Choroid plexus epithelial cell (primary cell): Measurements from ENCODE around the gene VANGL1.

Source experiments
- DNase-seq: peaks from one replicate; pipeline ENCODE4 v3.0.0-alpha.2; 2010; ENCODE audit warnings: low read depth
- H3K4me3 ChIP-seq: 2 replicates; pipeline ENCODE4 v1.5.1; 2011; ENCODE audit warnings: low read depth, mild to moderate bottlenecking, control low read depth, low read length, moderate library complexity
- TF ChIP-seq, protein P1 (sequence below): conservative IDR thresholded peaks from 2 replicates; pipeline ENCODE4 v1.5.1; 2011; ENCODE audit warnings: low read depth, mild to moderate bottlenecking, control low read depth, inconsistent platforms, low read length, moderate library complexity

The VANGL1 gene

DNA sequence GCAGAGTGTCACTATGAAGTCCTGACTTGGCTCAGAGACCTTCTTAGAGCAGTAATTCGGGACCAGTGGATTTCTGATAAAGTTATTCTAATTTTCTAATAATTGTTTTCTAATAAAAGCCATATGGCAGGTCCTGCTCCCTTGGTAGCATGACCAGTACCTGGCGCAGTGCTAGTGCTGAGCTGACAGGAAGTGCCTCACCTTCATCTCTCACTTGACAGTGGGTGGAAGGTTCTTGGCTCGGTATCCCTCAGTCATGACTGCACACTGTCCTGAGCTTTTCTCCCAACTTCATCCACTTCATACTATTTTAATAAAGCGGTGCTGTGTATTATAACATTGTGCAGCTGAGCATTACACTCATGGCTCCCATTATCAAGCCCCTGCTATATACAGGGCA is 14.1 kb downstream of the VANGL1 start:
- TF ChIP-seq, protein P1, sequence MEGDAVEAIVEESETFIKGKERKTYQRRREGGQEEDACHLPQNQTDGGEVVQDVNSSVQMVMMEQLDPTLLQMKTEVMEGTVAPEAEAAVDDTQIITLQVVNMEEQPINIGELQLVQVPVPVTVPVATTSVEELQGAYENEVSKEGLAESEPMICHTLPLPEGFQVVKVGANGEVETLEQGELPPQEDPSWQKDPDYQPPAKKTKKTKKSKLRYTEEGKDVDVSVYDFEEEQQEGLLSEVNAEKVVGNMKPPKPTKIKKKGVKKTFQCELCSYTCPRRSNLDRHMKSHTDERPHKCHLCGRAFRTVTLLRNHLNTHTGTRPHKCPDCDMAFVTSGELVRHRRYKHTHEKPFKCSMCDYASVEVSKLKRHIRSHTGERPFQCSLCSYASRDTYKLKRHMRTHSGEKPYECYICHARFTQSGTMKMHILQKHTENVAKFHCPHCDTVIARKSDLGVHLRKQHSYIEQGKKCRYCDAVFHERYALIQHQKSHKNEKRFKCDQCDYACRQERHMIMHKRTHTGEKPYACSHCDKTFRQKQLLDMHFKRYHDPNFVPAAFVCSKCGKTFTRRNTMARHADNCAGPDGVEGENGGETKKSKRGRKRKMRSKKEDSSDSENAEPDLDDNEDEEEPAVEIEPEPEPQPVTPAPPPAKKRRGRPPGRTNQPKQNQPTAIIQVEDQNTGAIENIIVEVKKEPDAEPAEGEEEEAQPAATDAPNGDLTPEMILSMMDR: no peak
- no peak overlapping the region for H3K4me3 ChIP-seq
- no peak for DNase-seq

DNA sequence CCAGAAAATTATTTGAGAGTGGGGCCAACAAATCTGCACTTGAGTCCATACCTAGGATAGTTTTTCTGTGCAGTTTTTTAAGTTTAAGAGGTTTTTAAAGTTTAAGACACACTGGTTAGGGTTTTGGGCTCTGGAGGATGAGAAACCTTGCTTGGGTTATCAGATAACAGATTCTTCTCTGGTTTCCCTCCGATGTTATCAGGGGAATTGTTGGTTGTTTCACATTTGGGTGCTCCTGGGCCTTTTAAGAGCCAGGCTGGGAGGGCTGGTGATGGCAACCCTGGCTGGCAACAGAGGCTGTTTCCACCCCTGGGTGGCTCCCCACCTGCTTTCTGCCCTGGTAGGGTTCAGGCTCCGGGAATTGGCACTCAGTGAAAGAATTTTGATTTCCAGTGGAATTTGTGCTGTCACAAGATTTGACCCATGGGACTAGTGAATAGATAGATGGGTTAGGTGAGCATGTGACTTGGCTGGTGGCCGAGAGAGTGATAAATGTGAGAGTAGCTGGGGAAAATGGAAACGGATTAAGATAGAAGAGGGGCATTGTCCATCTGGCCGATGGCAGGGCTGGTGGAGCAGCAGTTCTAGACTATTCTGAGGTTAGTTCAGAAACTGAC is 14.8 kb downstream of the VANGL1 start:
- H3K4me3 ChIP-seq: no peak overlapping the region

DNA sequence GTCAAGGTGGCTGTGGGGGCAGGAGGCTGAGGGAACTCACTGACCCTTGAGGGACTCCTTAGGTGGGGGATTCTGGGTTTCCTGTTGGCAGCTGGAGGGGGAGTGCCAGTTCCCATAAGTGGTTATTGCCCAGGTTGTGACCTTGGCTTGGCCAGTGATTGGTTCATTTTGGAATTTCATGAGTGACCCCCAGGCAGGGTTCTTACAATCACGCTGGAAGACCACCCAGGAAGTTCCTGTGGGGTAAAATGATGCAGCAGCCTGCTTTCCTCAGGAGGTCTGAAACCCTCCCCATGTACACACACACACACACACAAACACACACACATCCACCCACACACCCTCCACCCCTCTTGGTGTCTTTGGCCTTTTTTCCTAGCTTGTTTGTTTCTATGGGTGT is 16.9 kb downstream of the VANGL1 start:
- TF ChIP-seq, protein P1: no peak
- no peak overlapping the region for H3K4me3 ChIP-seq
- DNase-seq: no peak

More for the DNA sequence above, 14.8 kb downstream of the VANGL1 start:
- no peak for DNase-seq
- TF ChIP-seq, protein P1: no peak

DNA sequence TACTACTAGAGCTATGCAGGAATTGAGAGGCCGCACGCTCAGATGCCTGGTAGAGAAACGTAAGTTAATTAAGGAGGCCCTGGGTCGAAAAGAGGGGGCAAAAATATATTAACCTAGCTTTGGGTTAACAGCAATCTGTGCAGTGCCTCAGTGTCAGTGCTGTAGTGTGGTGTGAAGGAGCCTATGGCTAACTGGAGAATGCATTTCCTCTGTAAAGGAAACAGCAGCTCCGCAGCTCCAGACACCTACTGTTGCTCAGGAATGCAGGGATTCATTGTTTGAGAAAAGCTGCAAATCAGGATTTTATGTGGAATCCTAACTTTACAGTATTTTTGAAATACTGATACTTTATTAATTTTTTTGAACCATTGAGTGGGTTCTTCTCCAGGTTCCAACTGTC is 18.4 kb downstream of the VANGL1 start:
- TF ChIP-seq, protein P1: no peak

DNA sequence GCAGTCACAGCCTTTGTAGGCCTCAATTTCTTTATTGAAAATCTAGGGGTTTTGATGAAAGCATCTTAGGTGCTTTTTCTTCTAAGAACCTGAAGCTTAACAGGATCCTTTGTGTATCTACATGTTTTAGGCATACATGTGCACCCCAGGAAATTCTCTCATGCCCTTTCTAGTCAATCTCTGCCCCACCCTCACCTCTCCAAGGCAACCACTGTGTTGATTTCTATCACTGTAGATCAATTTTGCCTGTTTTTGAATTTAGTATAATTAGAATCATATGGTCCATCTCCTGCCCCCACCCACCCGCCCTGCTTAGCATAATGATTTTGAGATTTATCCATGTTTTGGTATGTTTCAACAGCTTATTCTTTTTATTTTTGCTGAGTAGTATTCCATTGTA is 19.4 kb downstream of the VANGL1 start:
- TF ChIP-seq, protein P1: no peak
- no peak for DNase-seq
- no peak overlapping the region for H3K4me3 ChIP-seq

More for the DNA sequence above, 18.4 kb downstream of the VANGL1 start:
- no peak overlapping the region for H3K4me3 ChIP-seq
- DNase-seq: no peak

DNA sequence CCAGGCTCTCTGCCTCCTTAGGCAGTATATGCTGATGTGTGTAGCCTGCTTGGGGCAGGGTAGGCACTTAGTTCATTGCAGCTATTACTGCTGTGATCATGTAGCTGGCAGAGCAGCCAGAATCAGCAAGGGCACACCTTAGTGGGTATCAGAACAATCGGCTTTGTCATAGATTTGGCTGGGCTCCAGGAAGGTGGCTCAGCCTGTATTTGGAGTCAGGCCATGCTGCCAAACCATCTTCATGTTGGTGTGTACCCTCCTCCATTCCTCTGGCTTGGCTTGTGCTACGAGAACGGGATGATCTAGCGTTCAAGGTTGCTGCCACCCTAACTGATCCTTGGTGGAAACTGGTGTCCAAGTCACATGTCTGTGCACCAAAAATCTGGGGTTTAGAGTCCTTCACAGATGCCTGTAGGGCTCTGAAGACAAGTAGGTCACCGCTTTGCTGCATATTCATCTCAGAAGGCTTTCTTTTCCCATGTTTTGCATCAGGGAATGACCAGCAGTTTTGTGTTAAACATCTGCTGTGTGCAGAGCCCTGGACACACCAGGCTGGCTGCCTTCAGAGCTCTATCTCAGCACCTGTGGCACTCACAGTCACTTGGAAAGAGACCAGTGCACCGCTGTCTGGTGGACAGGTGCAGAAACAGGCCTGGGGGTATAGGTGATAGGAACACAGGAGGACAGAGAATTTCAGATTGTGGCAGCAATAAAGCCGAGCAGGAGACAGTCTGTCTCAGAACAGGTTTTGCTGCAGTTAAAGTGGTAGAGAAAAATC is 23.7 kb downstream of the VANGL1 start:
- TF ChIP-seq, protein P1: no peak
- no peak overlapping the region for H3K4me3 ChIP-seq
- no peak for DNase-seq
